ENCODE results near the gene BYSL. TPM values are rescaled to one million over a fixed set of nuclear protein-coding genes. Genes with fewer than 3 reads are reported as not detected.

The BYSL gene
- total and polyA plus RNA-seq, 2 donors (not counting 3 experiments of a cell fraction or from before 2014, with no cell fraction given): 33.1 to 41.8 TPM

GRCh38 chr6:41954668-41955067, 33.4 kb downstream of the BYSL start:
- POLR2A ChIA-PET: no interaction called here
- TF ChIP-seq EZH2 (IDR thresholded peaks at IDR 0.05; ENCODE audit: borderline replicate concordance, low read depth, low read length, severe bottlenecking): no peak
- no peak for TF ChIP-seq FOS (IDR thresholded peaks at IDR 0.05; ENCODE audit: borderline replicate concordance, insufficient read depth, low read length)
- TF ChIP-seq MYC (IDR thresholded peaks at IDR 0.05; ENCODE audit: low read depth, low read length): no peak
- no peak for TF ChIP-seq GATA2 (IDR thresholded peaks at IDR 0.05; ENCODE audit: insufficient read depth, insufficient read length, low read depth, low read length)
- no peak for TF ChIP-seq JUN (IDR thresholded peaks at IDR 0.05; ENCODE audit: borderline replicate concordance, insufficient read depth, insufficient read length, low read depth)
- no peak for TF ChIP-seq POLR2A (IDR thresholded peaks at IDR 0.05; ENCODE audit: low read depth, low read length)
- TF ChIP-seq MAX (IDR thresholded peaks at IDR 0.05; ENCODE audit: insufficient read depth, insufficient read length): no peak
- TF ChIP-seq POLR2AphosphoS5 (IDR thresholded peaks at IDR 0.05; ENCODE audit: insufficient read depth, low read depth, low read length): no peak
- no peak for TF ChIP-seq CTCF (IDR thresholded peaks at IDR 0.05; ENCODE audit: extremely low read depth in 1 of 2, insufficient read depth in 1 of 2, low read depth in 1 of 2, low read length in 2 of 2)
- intact Hi-C loops (cut with micrococcal nuclease): no loop called here

More at GRCh38 chr6:41954668-41955067, 33.4 kb downstream of the BYSL start:
- no peak overlapping the region for H3K4me2 ChIP-seq (ENCODE audit: insufficient read depth, low read length)
- dilution Hi-C loops (cut with MboI; ENCODE audit: extremely low pct_ligation_motif_present, low sequenced_read_pairs): no loop called here
- DNase-seq (ENCODE audit: low read depth, low spot score) (no peak), FAIRE-seq (peak; percentile 28)
- H3K9me3 ChIP-seq (replicated peaks; ENCODE audit: control insufficient read depth, insufficient read depth, low read length): no peaks in the 10 kb centered on the region
- CTCF ChIA-PET: no interaction called here
- H3K9me1 ChIP-seq (replicated peaks; ENCODE audit: control insufficient read depth, extremely low read depth, insufficient read depth, low read length): no peaks in the 10 kb centered on the region
- H3K36me3 ChIP-seq (ENCODE audit: control insufficient read depth in 2 of 2, extremely low read depth in 1 of 2, insufficient read depth in 2 of 2, low read length in 2 of 2): no peaks in the 10 kb centered on the region
- BruUV-seq (replicated peaks): no TSS peak
- H3K4me1 ChIP-seq (ENCODE audit: control insufficient read depth, extremely low read depth, insufficient read depth, low read length): no peaks in the 10 kb centered on the region
- no peaks in the 10 kb centered on the region for H3K79me2 ChIP-seq (ENCODE audit: control insufficient read depth, insufficient read depth, low read length)
- H3K4me3 ChIP-seq (replicated peaks in 1 of 3; ENCODE audit: insufficient read depth in 1 of 3, low read depth in 1 of 3, low read length in 3 of 3): no peak overlapping the region
- H3K27me3 ChIP-seq (ENCODE audit: control insufficient read depth in 2 of 2, insufficient read depth in 2 of 2, low read length in 2 of 2): no peaks in the 10 kb centered on the region
- H3K9ac ChIP-seq (replicated peaks; ENCODE audit: extremely low read depth, insufficient read depth, low read length): no peak overlapping the region
- H2AFZ ChIP-seq (ENCODE audit: low read depth, low read length): no peak overlapping the region
- H3K27ac ChIP-seq (ENCODE audit: insufficient read depth, low read depth, low read length): no peak overlapping the region
- H4K20me1 ChIP-seq (replicated peaks; ENCODE audit: control insufficient read depth, extremely low read depth, insufficient read depth, low read length): no peaks in the 10 kb centered on the region

Data from endothelial cell of umbilical vein (primary cell).